Measurements from ENCODE around the gene REPS2. TPM values are rescaled to one million over a fixed set of nuclear protein-coding genes. Genes with fewer than 3 reads are reported as not detected.

Gene REPS2
- total RNA-seq, 1 experiment from 2014 or later: 0.04 TPM

DNA sequence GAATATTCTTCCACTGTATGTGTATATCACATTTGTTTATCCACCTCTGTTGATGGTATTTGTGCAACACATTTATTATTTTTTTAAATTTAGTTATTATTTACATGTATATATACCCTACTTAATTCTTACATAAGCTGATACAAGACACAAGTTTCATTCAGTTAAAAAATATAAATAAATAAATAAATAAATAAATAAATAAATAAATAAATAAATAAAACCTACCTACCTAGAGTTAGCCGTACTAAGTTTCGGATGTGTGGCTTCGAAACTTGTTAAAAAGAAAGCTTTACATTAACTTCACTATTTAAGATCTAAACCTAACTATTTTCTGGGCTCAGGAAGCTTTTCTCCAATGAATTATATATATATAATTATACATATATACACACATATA, 23.3 kb upstream of the REPS2 start:
- Histone ChIP-seq H3K27ac (ENCODE audit: low read depth, low read length, poor library complexity, severe bottlenecking) (no peak overlapping the region), H3K27me3 (replicated peaks; ENCODE audit: insufficient read depth, low read depth, low read length, poor library complexity) (peaks cover 12% of the 10 kb centered on the region), H3K36me3 (ENCODE audit: insufficient read depth, low read length, poor library complexity, severe bottlenecking) (no peaks in the 10 kb centered on the region), H3K4me3 (ENCODE audit: low read depth, low read length, poor library complexity, severe bottlenecking) (no peak overlapping the region), H3K9me3 (ENCODE audit: low read depth, low read length, poor library complexity, severe bottlenecking) (no peaks in the 10 kb centered on the region), H3K4me1 (ENCODE audit: insufficient read depth, low read length, poor library complexity, severe bottlenecking) (no peaks in the 10 kb centered on the region)
- POLR2A ChIA-PET (ENCODE audit: low non-redundant PET): no interaction called here
- no peak for TF ChIP-seq EZH2 (IDR thresholded peaks at IDR 0.05; ENCODE audit: borderline replicate concordance, low read depth, low read length, poor library complexity, severe bottlenecking)
- TF ChIP-seq, protein P1, sequence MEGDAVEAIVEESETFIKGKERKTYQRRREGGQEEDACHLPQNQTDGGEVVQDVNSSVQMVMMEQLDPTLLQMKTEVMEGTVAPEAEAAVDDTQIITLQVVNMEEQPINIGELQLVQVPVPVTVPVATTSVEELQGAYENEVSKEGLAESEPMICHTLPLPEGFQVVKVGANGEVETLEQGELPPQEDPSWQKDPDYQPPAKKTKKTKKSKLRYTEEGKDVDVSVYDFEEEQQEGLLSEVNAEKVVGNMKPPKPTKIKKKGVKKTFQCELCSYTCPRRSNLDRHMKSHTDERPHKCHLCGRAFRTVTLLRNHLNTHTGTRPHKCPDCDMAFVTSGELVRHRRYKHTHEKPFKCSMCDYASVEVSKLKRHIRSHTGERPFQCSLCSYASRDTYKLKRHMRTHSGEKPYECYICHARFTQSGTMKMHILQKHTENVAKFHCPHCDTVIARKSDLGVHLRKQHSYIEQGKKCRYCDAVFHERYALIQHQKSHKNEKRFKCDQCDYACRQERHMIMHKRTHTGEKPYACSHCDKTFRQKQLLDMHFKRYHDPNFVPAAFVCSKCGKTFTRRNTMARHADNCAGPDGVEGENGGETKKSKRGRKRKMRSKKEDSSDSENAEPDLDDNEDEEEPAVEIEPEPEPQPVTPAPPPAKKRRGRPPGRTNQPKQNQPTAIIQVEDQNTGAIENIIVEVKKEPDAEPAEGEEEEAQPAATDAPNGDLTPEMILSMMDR (conservative IDR thresholded peaks at IDR 0.05; ENCODE audit: low read depth, low read length): no peak
- BruUV-seq (replicated peaks): no TSS peak
- no peak for DNase-seq (ENCODE audit: low spot score)
- intact Hi-C loops (cut with micrococcal nuclease; ENCODE audit: unreplicated experiment): no loop called here
- CTCF ChIA-PET: no interaction called here

DNA sequence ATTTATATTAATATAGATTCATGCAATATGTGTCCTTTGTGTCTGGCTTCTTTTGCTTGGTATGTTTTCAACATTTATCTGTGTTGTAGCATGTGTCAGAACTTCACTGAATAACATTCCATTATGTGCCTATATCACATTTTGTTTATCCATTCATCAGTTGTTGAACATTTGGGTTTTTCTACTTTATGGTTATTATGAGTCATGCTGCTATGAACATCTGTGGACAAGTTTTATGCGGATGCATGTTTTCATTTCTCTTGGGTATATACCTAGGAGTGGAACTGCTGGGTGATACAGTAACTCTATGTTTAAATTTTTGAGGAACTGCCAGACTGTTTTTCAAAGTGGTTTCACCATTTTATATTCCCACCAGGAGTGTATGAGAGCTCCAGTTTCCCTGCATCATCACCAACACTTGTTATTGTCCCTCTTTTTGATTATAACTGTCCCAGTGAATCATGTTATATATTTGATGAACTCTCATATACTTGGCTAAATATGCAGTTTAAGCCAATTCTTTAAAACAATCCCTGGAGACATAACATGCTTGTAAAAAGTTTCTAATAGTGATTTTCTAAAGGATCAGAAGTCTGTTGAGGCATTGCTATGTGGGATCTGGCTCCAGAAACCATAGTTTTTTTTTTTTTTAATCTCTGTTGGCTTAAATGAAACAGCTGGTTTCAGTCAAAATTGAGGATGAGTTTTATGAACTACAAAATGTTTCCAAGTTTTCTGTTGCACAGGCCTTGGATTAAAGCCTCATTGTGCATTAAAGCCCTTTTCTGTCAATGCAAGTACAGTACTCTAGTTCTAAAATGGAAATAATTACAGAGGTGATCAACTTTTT, 21.6 kb upstream of the REPS2 start:
- CTCF ChIA-PET: no interaction called here
- TF ChIP-seq, protein P1 (conservative IDR thresholded peaks at IDR 0.05; ENCODE audit: low read depth, low read length): no peak
- no peak for TF ChIP-seq EZH2 (IDR thresholded peaks at IDR 0.05; ENCODE audit: borderline replicate concordance, low read depth, low read length, poor library complexity, severe bottlenecking)
- no peaks in the 10 kb centered on the region for H3K4me1 ChIP-seq (ENCODE audit: insufficient read depth, low read length, poor library complexity, severe bottlenecking)
- no peaks in the 10 kb centered on the region for H3K9me3 ChIP-seq (ENCODE audit: low read depth, low read length, poor library complexity, severe bottlenecking)
- BruUV-seq (replicated peaks): no TSS peak
- H3K4me3 ChIP-seq (ENCODE audit: low read depth, low read length, poor library complexity, severe bottlenecking): no peak overlapping the region
- peaks cover 6% of the 10 kb centered on the region for H3K27me3 ChIP-seq (replicated peaks; ENCODE audit: insufficient read depth, low read depth, low read length, poor library complexity)
- no peak overlapping the region for H3K27ac ChIP-seq (ENCODE audit: low read depth, low read length, poor library complexity, severe bottlenecking)
- intact Hi-C loops (cut with micrococcal nuclease; ENCODE audit: unreplicated experiment): no loop called here
- DNase-seq (ENCODE audit: low spot score): no peak
- POLR2A ChIA-PET (ENCODE audit: low non-redundant PET): no interaction called here
- no peaks in the 10 kb centered on the region for H3K36me3 ChIP-seq (ENCODE audit: insufficient read depth, low read length, poor library complexity, severe bottlenecking)

DNA sequence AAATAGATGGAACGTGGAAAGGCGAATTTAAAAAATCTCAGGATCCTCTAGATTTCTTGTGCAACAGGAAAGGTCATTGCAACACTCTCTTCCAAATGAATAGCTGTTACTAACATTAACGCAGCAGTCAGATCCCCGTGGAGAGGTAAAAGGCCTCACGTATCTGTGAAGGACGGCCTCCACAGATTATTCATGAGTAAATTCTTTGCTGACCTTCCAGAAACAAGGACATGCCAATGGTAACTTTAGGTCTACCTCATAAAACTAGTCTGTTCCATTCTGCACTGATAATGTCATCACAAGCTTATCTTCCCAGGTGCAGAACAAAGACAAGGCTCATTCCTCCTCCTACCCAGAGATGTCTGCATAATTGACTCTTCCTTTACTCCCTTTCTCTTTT, 16.1 kb upstream of the REPS2 start:
- BruUV-seq (replicated peaks): no TSS peak
- ChIA-PET CTCF (no interaction called here), POLR2A (ENCODE audit: low non-redundant PET) (no interaction called here)
- H3K9me3 ChIP-seq (ENCODE audit: low read depth, low read length, poor library complexity, severe bottlenecking): no peaks in the 10 kb centered on the region
- intact Hi-C loops (cut with micrococcal nuclease; ENCODE audit: unreplicated experiment): no loop called here
- TF ChIP-seq, protein P1 (conservative IDR thresholded peaks at IDR 0.05; ENCODE audit: low read depth, low read length): no peak
- TF ChIP-seq EZH2 (IDR thresholded peaks at IDR 0.05; ENCODE audit: borderline replicate concordance, low read depth, low read length, poor library complexity, severe bottlenecking): no peak
- DNase-seq (ENCODE audit: low spot score): peak; percentile 33
- H3K36me3 ChIP-seq (ENCODE audit: insufficient read depth, low read length, poor library complexity, severe bottlenecking): no peaks in the 10 kb centered on the region
- no peak overlapping the region for H3K27ac ChIP-seq (ENCODE audit: low read depth, low read length, poor library complexity, severe bottlenecking)
- no peak overlapping the region for H3K4me3 ChIP-seq (ENCODE audit: low read depth, low read length, poor library complexity, severe bottlenecking)
- peaks cover 7% of the 10 kb centered on the region for H3K27me3 ChIP-seq (replicated peaks; ENCODE audit: insufficient read depth, low read depth, low read length, poor library complexity)
- H3K4me1 ChIP-seq (ENCODE audit: insufficient read depth, low read length, poor library complexity, severe bottlenecking): peaks cover 15% of the 10 kb centered on the region

Data from A673 (cell line).